ENCODE measurements around the gene MYO1G.

The MYO1G gene

DNA sequence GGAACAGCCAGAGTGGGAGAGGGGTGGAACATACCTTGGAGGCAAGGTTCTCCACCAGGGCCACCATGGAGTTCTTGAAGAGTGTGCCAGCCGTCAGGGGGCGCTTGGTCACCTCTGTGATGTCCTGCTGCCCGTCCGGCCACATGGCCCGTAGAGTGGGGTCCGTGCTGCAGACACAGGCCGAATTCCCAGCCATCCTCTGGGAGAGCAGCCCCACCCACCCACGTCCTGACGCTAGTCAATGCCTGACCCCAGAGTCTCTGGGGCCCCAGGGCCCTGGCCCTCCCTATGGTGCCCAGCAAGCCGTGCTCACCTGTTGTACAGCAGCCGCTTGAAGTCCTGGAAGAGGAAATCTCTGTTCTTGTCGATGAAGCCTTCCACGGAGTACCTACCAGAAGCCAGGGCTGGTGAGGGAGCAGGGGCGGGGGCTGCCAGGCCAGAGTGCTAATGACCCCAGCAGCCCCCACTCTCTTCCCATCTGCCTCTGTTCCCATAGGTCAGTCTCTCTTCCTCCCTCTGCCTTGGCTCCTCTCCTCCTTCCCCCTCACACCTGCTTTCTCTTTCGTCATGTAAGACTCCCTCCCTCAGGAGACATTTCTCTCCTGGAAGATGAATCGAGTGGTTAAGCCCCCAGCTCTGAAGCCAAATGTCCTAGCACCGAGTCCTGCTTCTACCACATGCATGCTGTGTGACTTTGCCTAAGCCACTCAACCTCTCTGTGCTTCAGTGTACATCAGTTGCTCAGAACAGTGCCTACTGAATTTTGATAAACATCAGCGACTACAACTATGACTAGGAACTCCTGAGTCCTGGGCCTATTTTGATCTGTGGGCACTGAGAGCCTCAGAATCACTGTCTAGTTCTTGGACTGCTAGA, 11.0 kb downstream of the MYO1G start:
- peak; percentile 46 for ATAC-seq
- TF ChIP-seq CSRNP3 (CRISPR knock-in tag; IDR thresholded peaks at IDR 0.05) (no peak), POU6F1 (CRISPR knock-in tag; IDR thresholded peaks at IDR 0.05; ENCODE audit: borderline replicate concordance, low read depth) (no peak), ZFP30 (CRISPR knock-in tag; IDR thresholded peaks at IDR 0.05) (no peak), PATZ1 (CRISPR knock-in tag; IDR thresholded peaks at IDR 0.05; ENCODE audit: borderline replicate concordance) (no peak), TOX (CRISPR knock-in tag; IDR thresholded peaks at IDR 0.05; ENCODE audit: borderline replicate concordance) (no peak), ZNF565 (CRISPR knock-in tag; conservative IDR thresholded peaks at IDR 0.05; ENCODE audit: low read depth) (no peak), ZNF8 (CRISPR knock-in tag; IDR thresholded peaks at IDR 0.05) (no peak), BACH2 (CRISPR knock-in tag; IDR thresholded peaks at IDR 0.05; ENCODE audit: borderline replicate concordance) (no peak), OSR1 (CRISPR knock-in tag; IDR thresholded peaks at IDR 0.05) (no peak), TCF4 (CRISPR knock-in tag; IDR thresholded peaks at IDR 0.05; ENCODE audit: borderline replicate concordance) (no peak), GLIS3 (CRISPR knock-in tag; IDR thresholded peaks at IDR 0.05) (no peak), ZFP3 (CRISPR knock-in tag; IDR thresholded peaks at IDR 0.05) (no peak), PPARA (CRISPR knock-in tag; IDR thresholded peaks at IDR 0.05; ENCODE audit: borderline replicate concordance) (no peak), ZC3H10 (CRISPR knock-in tag; IDR thresholded peaks at IDR 0.05) (no peak), TSHZ2 (CRISPR knock-in tag; IDR thresholded peaks at IDR 0.05) (no peak), ISL1 (CRISPR knock-in tag; IDR thresholded peaks at IDR 0.05) (no peak), SNAI2 (CRISPR knock-in tag; IDR thresholded peaks at IDR 0.05) (no peak), ARNTL (CRISPR knock-in tag; IDR thresholded peaks at IDR 0.05; ENCODE audit: borderline replicate concordance, low read depth) (no peak), ESRRG (CRISPR knock-in tag; IDR thresholded peaks at IDR 0.05) (no peak)

- no peak for ATAC-seq
- TF ChIP-seq BACH2 (CRISPR knock-in tag; IDR thresholded peaks at IDR 0.05; ENCODE audit: borderline replicate concordance) (no peak), POU6F1 (CRISPR knock-in tag; IDR thresholded peaks at IDR 0.05; ENCODE audit: borderline replicate concordance, low read depth) (no peak), ZNF565 (CRISPR knock-in tag; conservative IDR thresholded peaks at IDR 0.05; ENCODE audit: low read depth) (no peak), ARNTL (CRISPR knock-in tag; IDR thresholded peaks at IDR 0.05; ENCODE audit: borderline replicate concordance, low read depth) (no peak), PATZ1 (CRISPR knock-in tag; IDR thresholded peaks at IDR 0.05; ENCODE audit: borderline replicate concordance) (no peak), ZFP30 (CRISPR knock-in tag; IDR thresholded peaks at IDR 0.05) (no peak), ZC3H10 (CRISPR knock-in tag; IDR thresholded peaks at IDR 0.05) (no peak), ZFP3 (CRISPR knock-in tag; IDR thresholded peaks at IDR 0.05) (no peak), CSRNP3 (CRISPR knock-in tag; IDR thresholded peaks at IDR 0.05) (no peak), CSDC2 (CRISPR knock-in tag; IDR thresholded peaks at IDR 0.05) (no peak), TCF4 (CRISPR knock-in tag; IDR thresholded peaks at IDR 0.05; ENCODE audit: borderline replicate concordance) (no peak), SNAI2 (CRISPR knock-in tag; IDR thresholded peaks at IDR 0.05) (no peak), ZNF8 (CRISPR knock-in tag; IDR thresholded peaks at IDR 0.05) (no peak)
These were observed 11.9 kb downstream of the MYO1G start for GRCh38 chr7:44966731-44967538.

All from SK-N-SH treated with all-trans-retinoic acid at 6 μM for 48 hours (cell line).